HUES48 (cell line): ENCODE results near the gene BTBD1.

Source experiments
- H3K27ac ChIP-seq: one replicate; pipeline ENCODE4 v1.7.0; 2013; ENCODE audit warnings: low read depth, low read length, inconsistent platforms
- H3K27me3 ChIP-seq: 2 replicates; pipeline ENCODE4 v1.6.1; 2013; ENCODE audit warnings: mild to moderate bottlenecking, low read length; ENCODE audit not compliant: control insufficient read depth, insufficient read depth
- H3K36me3 ChIP-seq: 2 replicates; pipeline ENCODE4 v1.6.1; 2013; ENCODE audit warnings: low read length; ENCODE audit not compliant: control insufficient read depth, insufficient read depth
- H3K4me1 ChIP-seq: 2 replicates; pipeline ENCODE4 v1.6.1; 2013; ENCODE audit warnings: mild to moderate bottlenecking, low read length; ENCODE audit not compliant: control insufficient read depth, insufficient read depth
- H3K4me3 ChIP-seq: 2 replicates; pipeline ENCODE4 v1.5.1; 2013; ENCODE audit warnings: mild to moderate bottlenecking, low read depth, low read length
- H3K9ac ChIP-seq: 2 replicates; pipeline ENCODE4 v1.6.1; 2013; ENCODE audit warnings: mild to moderate bottlenecking, low read depth, low read length, moderate library complexity
- H3K9me3 ChIP-seq: 2 replicates; pipeline ENCODE4 v1.6.1; 2013; ENCODE audit warnings: low read length; ENCODE audit not compliant: control insufficient read depth, insufficient read depth

Gene BTBD1

GRCh38 chr15:83066734-83067637 lies at the start of gene BTBD1:
TSS of gene BTBD1 (minus strand) at chr15:83067252. CDS start at chr15:83067151, 101 bp downstream.
- Histone ChIP-seq H3K36me3 (peaks cover 11% of the 10 kb centered on the region; the same call in 1 of the 2 replicates), H3K27ac (peak within 1 kb of the TSS; percentile 91), H3K4me1 (peaks cover 40% of the 10 kb centered on the region), H3K27me3 (no peaks in the 10 kb centered on the region), H3K4me3 (peak within 1 kb of the TSS; percentile 97), H3K9me3 (peaks cover 9% of the 10 kb centered on the region; the same call in 1 of the 2 replicates), H3K9ac (peak within 1 kb of the TSS; percentile 94)

- Histone ChIP-seq H3K27ac (no peak overlapping the region), H3K9me3 (no peaks in the 10 kb centered on the region), H3K9ac (no peak overlapping the region)
Measured at GRCh38 chr15:83115831-83116565, 48.9 kb upstream of the BTBD1 start.

GRCh38 chr15:83115410-83115809 lies 48.4 kb upstream of the BTBD1 start:
- Histone ChIP-seq H3K27ac (no peak overlapping the region), H3K9me3 (no peaks in the 10 kb centered on the region), H3K4me1 (no peaks in the 10 kb centered on the region), H3K27me3 (no peaks in the 10 kb centered on the region), H3K9ac (no peak overlapping the region), H3K4me3 (no peak overlapping the region), H3K36me3 (no peaks in the 10 kb centered on the region)

More at GRCh38 chr15:83115831-83116565, 48.9 kb upstream of the BTBD1 start:
- no peak overlapping the region for H3K4me3 ChIP-seq
- no peaks in the 10 kb centered on the region for H3K36me3 ChIP-seq
- H3K4me1 ChIP-seq: no peaks in the 10 kb centered on the region
- H3K27me3 ChIP-seq: no peaks in the 10 kb centered on the region

GRCh38 chr15:83114856-83115255 lies 47.8 kb upstream of the BTBD1 start:
- H3K4me3 ChIP-seq: no peak overlapping the region
- no peak overlapping the region for H3K27ac ChIP-seq
- H3K9ac ChIP-seq: no peak overlapping the region
- no peaks in the 10 kb centered on the region for H3K4me1 ChIP-seq
- H3K27me3 ChIP-seq: no peaks in the 10 kb centered on the region
- H3K36me3 ChIP-seq: no peaks in the 10 kb centered on the region
- H3K9me3 ChIP-seq: no peaks in the 10 kb centered on the region

- H3K27me3 ChIP-seq: peaks cover 3% of the 10 kb centered on the region; the same call in 1 of the 2 replicates
- H3K4me3 ChIP-seq: no peak overlapping the region
- no peak overlapping the region for H3K9ac ChIP-seq
- no peak overlapping the region for H3K27ac ChIP-seq
- no peaks in the 10 kb centered on the region for H3K36me3 ChIP-seq
- no peaks in the 10 kb centered on the region for H3K4me1 ChIP-seq
- no peaks in the 10 kb centered on the region for H3K9me3 ChIP-seq
Measured at GRCh38 chr15:83113881-83114674, 47.0 kb upstream of the BTBD1 start.

GRCh38 chr15:83112956-83113299 lies 45.9 kb upstream of the BTBD1 start:
- Histone ChIP-seq H3K4me3 (no peak overlapping the region), H3K9me3 (no peaks in the 10 kb centered on the region), H3K4me1 (no peaks in the 10 kb centered on the region), H3K27me3 (peaks cover 15% of the 10 kb centered on the region), H3K9ac (no peak overlapping the region), H3K27ac (no peak overlapping the region), H3K36me3 (no peaks in the 10 kb centered on the region)

GRCh38 chr15:83112233-83112955 lies 45.3 kb upstream of the BTBD1 start:
- Histone ChIP-seq H3K9me3 (no peaks in the 10 kb centered on the region), H3K9ac (no peak overlapping the region), H3K27me3 (peaks cover 20% of the 10 kb centered on the region), H3K27ac (no peak overlapping the region), H3K4me3 (no peak overlapping the region), H3K4me1 (no peaks in the 10 kb centered on the region), H3K36me3 (no peaks in the 10 kb centered on the region)

- no peak overlapping the region for H3K27ac ChIP-seq
- H3K9me3 ChIP-seq: no peaks in the 10 kb centered on the region
- no peak overlapping the region for H3K4me3 ChIP-seq
- peaks cover 31% of the 10 kb centered on the region for H3K27me3 ChIP-seq
- H3K4me1 ChIP-seq: no peaks in the 10 kb centered on the region
- H3K9ac ChIP-seq: no peak overlapping the region
- H3K36me3 ChIP-seq: no peaks in the 10 kb centered on the region
Measured at GRCh38 chr15:83111149-83111548, 44.1 kb upstream of the BTBD1 start.

- H3K9me3 ChIP-seq: no peaks in the 10 kb centered on the region
Measured at GRCh38 chr15:83110381-83110780, 43.3 kb upstream of the BTBD1 start.

GRCh38 chr15:83109532-83109931 lies 42.5 kb upstream of the BTBD1 start:
- H3K27ac ChIP-seq: no peak overlapping the region
- H3K36me3 ChIP-seq: no peaks in the 10 kb centered on the region
- H3K27me3 ChIP-seq: peaks cover 38% of the 10 kb centered on the region
- H3K9me3 ChIP-seq: no peaks in the 10 kb centered on the region
- no peaks in the 10 kb centered on the region for H3K4me1 ChIP-seq
- H3K4me3 ChIP-seq: no peak overlapping the region
- H3K9ac ChIP-seq: no peak overlapping the region

More at GRCh38 chr15:83110381-83110780, 43.3 kb upstream of the BTBD1 start:
- Histone ChIP-seq H3K4me3 (no peak overlapping the region), H3K9ac (no peak overlapping the region), H3K36me3 (no peaks in the 10 kb centered on the region), H3K4me1 (no peaks in the 10 kb centered on the region), H3K27ac (no peak overlapping the region), H3K27me3 (peaks cover 37% of the 10 kb centered on the region)
